NCI-H1048 (cell line): Measurements from ENCODE around the gene PTPRN2.
"Not testable (repeated sequence)": the region's sequence is repeated elsewhere in the genome, so short reads cannot be mapped to it uniquely, and the experiment has no call there.

Experiments
- DNase-seq: peaks from one replicate; lab custom pipeline; 2025; lab: John Stamatoyannopoulos, UW

Gene PTPRN2

DNA sequence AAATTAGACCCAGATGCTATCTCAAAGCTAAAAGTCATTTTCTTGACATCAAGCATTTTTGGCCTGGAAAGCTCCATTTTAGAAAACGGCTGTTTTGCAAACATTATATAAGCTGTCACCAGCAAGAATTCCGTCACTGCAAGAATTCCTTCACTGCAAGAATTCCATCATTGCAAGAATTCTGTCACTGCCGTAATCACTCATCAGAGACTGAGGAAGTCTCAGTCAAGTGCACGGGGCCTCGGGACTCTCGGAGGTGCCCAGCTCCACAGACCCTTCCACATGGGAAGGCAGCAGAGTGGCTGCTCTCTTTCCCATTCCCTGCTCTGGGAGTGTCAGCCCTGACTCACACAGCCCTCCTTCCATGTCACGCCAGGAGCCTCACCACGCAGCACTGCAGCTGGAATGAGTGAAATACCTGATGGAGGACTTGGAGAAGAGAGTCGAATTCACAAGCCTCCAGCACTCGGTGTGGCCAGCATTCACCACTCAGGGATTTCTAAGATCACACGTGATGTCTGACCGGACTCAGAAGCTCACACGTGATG is 168.3 kb downstream of the PTPRN2 start:
- DNase-seq, result no peak

DNA sequence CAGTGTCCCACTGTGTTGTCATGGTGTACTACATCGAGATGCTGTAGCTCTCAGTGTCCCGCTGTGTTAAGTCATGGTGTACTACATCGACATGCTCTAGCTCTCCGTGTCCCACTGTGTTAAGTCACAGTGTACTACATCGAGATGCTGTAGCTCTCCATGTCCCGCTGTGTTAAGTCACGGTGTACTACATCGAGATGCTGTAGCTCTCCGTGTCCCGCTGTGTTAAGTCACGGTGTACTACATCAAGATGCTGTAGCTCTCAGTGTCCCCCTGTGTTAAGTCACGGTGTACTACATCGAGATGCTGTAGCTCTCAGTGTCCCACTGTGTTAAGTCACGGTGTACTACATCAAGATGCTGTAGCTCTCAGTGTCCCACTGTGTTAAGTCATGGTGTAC is 169.2 kb downstream of the PTPRN2 start:
- DNase-seq, result not testable (repeated sequence)

DNA sequence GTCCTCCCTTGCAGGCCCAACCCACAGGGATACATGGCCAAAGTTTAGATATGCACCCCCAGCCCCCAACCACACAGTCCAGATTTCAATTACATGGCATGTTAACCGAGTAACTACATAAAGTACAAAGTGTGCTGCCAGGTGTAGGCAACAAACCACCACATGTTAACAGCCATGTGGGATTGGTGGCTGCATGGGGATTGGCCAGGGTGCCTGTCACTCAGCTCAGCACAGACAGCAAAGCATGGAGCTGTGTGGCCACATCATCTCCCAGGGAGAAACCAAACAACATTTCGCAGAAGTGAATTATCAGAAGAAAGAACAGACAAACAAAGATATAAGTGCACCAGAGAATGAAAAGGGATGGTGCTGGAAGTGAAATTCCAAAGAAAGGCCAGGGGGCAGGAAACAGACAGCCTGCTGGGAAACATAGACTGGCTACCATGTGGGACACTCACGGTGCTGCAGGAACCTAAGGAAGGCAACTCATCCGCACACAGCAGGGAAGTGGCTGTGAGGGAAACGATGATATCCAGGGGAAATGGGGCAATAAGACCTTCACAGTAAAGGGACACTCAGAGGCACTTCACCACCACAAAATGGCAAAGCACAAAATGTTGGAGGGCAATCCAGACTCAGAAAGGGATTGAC is 171.2 kb downstream of the PTPRN2 start:
- no peak for DNase-seq

DNA sequence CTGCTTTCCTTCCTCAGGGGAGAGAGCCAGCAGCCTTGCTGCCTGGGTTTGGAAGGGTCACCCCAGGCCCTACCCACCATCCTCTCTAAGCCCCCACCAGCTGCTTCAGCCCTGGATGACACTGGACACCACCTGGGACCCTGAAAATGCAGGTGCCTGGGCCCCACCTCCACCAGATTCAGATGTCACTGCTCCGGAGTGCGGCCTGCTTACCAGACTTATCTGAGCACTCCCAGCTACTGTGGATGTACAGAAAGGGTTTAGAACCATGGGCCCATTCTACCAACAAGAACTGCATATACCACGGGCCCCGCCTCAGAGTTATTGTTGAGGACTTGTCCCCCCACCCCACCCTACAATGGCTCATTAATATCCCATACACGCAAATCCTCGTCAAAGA is 172.3 kb downstream of the PTPRN2 start:
- DNase-seq, result no peak

DNA sequence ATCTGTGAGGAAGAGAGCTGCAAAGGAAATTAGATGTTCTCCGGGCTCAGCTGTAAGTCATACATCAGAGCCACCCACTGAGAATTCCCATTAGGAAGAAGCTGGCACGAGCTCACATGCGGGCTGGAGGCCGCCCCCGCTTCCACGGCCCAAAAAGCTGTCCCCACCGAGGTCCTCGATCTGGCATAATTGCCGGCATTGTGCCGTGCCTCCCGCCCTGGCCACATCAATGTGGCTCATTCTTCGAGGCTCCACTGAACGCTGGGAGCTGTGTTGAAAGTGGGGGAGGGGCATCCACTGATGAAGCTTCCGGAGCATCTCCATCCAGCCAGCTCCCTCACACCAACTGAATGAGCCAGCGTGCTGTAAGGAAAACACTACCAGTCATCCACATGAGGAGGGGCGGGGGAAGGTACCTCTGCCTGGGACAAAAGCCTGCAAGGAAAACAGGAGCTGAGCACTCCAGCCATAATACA is 173.1 kb downstream of the PTPRN2 start:
- DNase-seq, result no peak

DNA sequence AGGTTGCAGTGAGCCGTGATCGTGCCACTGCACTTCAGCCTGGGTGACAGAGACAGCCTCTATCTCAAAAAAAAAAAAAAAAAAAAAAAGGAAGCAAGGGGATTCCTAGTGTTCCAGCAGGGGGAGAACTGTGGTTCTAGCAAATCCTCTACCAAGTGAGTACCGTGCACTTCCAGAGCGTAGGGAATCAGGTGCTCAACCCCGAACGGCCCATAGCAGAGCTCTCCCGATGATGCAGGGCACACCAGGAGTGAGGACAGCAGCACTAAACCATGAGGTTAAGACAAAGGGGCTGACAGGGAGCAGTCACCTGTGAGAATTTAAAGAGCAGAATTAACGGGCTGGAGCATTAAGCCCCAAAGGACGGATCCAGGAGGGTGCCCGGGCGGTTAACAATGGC is 173.6 kb downstream of the PTPRN2 start:
- DNase-seq, result no peak

DNA sequence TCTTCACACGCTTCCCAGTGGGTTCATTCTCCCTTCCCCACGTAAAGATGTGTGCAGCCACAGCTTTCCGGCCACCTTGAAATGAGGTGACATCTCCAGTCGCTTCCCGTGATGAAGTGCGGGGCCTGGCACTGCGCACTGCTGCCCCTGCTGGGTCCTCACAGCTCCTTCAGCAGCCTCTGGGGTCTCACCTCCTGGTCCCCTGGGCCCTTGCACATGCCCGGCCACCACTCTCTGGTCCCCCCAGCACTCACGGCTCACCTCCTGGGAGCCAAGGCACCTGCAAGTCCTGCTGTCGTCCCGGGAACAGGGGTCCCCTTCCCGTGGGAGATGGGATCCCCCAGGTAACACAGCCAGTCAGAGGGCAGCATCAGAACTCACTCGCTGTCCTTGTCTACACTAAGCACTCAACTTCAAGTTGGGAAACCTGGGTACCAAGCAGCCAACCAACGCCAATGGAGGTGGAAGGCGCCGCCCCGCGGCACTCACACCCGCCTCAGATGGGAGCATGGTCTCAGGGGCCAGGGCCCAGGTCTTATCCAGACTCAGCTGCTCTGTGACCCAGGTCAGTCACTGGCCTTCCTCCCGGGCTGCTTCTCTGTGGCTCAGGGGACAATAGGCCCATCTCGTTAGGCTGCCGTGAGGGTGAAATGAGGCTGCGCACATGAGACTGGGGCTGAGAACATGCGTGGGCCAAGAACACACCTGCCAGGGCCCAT is 176.2 kb downstream of the PTPRN2 start:
- DNase-seq, result no peak

DNA sequence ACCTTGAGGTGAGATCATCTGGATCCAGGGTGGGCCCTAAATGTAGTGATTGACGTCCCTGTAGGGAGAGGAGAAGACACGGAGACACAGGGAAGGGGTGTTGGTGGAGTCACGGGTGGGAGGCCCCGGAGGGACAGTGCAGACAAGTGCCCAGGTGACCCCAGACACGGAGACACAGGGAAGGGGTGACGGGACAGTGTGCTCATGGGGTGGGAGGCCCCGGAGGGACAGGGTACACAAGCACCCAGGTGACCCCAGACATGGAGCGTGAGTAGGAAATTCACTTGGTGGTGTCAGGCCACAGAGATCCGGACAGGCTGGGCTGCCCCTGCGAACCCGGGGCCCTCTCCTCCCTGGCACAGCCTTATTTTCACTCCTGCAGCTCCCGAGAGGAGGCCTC is 176.9 kb downstream of the PTPRN2 start:
- no peak for DNase-seq

DNA sequence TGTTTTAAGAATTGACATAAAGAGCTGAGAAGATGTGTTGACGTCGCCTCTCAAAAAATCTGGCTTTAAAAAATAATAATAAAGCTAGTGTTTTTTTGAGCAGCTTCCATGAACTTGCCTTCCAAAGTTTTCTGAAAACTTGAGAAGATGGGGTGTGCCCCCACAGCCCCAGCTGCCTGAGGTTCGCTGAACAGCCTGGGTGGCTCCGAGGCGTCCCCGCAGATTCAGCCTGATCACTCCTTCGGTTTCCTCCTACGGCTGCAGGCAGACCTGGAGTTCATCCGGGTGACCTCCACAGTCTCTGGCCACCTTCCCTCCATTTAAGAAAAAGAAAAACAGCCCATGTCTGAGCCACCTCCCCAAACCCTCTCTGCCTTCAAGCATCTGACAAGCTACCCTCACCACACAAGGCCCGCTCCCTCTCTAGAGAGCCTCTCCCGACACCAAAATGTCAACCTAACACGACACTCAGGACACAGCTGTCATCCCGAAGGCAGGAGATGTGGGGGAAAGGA is 177.8 kb downstream of the PTPRN2 start:
- DNase-seq, result no peak

DNA sequence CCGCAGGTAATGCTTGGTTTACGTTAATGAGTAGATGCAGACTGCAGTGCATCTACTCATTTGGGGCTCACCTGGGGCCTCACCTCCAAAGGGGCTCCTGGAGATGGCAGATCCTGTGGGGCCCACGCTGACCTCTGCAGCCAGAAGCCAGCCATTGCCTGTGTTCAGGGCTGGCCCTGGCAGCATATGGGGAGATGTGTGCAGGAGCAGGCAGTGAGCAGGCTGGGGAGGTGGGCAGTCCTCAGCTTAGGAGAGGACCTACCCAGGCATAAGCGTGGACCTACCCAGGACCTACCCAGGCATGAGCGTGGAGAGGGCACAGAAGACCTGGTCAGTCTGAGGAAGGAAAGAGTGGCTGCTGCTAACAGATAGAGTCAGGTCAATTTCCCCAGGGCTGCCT is 178.5 kb downstream of the PTPRN2 start:
- DNase-seq, result no peak

DNA sequence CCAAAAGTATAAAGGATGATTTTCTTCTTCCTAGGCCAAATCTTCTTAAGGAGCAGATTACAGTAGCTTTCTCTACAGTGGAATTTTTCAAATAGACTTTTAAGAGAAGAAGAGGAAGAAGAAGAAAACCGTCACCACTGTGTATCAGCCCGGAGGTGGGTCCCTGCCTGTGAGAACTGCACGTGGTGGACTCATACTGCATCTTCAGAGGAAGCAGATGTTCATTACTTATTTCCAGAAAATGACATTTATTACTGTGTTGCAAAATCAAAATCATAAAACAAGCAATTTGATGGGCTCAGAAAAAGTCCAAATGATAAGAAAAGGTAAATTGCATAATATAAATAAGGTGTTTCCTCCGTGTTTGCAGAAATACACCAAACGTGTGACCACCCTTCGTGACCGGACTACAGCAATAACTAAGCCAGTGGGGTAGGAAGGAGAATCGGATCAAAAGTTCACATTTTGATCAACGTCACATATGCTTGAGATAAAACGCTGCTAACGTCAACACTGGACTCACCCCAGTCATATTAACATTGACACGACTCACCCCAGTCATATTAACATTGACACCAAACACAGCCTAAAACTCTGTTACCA is 179.2 kb downstream of the PTPRN2 start:
- no peak for DNase-seq

DNA sequence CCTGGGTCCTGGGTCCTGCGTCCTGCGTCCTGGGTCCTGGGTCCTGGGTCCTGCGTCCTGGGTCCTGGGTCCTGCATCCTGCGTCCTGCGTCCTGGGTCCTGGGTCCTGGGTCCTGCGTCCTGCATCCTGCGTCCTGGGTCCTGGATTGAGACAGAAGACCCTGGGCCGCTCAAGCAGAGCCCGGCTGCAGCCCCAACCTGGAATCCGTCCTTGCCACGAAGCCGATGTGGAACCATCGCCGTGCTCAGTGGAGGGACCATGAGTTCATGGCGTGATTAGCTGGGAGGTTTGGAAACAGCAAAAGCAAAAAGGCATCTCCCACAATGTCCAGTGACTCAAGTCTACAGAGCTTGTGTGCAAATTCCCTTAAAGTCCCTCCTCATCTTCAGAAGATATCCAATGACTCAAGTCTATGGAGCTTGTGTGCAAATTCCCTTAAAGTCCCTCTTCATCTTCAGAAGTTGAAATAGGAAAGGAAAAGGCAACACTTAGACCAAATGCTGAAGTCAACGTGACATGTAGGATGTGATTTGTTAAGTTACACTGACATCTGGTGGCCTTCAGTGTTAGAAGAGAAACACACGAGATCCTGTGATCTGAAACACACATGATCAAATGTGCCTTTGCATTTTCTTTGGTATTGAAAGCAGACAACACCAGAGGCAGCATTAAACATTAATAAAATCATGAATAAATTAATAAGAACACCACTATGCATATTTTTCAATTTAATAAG is 179.9 kb downstream of the PTPRN2 start:
- no peak for DNase-seq

DNA sequence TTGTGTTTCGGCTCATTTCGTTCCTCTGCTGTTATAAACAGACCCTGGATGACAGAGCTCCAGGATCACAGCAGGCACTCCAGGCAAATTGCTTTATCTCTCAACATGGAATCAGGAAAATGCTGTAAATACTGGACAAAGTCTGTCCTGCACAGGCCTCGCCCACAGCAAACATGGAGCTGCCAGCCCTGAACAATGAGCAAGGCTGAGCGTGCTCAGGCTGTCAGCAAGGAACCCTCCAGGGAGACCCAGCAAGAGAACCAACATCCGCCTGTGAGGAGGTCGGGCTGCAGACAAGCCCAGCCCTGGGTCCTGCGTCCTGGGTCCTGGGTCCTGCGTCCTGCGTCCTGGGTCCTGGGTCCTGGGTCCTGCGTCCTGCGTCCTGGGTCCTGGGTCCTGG is 180.8 kb downstream of the PTPRN2 start:
- no peak for DNase-seq

DNA sequence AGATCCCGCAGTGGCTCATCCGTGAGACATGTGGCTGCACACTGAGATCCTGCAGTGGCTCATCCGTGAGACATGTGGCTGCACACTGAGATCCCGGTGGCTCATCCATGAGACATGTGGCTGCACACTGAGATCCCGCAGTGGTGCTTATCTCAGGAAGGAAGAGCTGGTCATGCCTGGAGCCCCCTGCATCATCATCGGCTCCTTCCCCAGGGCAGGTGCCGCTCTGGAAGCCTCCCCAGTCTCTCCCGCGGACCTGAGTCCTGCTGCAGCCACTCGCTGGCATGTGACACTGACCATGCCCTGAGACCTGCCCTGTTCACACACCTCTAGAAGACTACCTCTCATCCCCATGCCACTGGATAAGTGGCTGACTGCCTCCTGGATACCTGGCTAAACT is 181.3 kb downstream of the PTPRN2 start:
- no peak for DNase-seq

DNA sequence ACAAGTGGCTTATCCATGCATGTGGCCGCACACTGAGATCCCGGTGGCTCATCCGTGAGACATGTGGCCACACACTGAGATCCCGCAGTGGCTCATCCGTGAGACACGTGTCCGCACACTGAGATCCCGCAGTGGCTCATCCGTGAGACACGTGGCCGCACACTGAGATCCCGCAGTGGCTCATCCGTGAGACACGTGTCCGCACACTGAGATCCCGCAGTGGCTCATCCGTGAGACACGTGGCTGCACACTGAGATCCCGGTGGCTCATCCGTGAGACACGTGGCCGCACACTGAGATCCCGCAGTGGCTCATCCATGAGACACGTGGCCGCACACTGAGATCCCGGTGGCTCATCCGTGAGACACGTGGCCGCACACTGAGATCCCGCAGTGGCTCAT is 181.9 kb downstream of the PTPRN2 start:
- DNase-seq, result not testable (repeated sequence)

DNA sequence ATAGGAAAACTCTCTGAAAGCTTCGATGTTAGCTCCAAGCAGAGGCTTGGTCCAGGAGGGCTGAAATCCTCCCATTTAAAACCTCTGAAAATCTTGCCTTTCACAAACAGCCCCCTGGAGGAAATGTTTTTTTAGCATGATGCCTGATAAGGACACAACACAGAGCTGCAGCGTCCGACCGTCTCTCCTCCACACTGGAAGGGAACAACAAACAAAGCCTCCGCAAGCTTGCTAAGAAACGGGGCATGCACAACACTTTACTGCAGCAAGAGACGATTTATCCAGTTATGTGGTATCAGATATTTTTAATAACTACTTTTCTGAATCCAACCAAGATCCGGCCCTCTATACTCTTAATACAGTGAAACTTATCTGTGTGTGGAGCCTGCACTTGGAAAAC is 182.3 kb downstream of the PTPRN2 start:
- no peak for DNase-seq

DNA sequence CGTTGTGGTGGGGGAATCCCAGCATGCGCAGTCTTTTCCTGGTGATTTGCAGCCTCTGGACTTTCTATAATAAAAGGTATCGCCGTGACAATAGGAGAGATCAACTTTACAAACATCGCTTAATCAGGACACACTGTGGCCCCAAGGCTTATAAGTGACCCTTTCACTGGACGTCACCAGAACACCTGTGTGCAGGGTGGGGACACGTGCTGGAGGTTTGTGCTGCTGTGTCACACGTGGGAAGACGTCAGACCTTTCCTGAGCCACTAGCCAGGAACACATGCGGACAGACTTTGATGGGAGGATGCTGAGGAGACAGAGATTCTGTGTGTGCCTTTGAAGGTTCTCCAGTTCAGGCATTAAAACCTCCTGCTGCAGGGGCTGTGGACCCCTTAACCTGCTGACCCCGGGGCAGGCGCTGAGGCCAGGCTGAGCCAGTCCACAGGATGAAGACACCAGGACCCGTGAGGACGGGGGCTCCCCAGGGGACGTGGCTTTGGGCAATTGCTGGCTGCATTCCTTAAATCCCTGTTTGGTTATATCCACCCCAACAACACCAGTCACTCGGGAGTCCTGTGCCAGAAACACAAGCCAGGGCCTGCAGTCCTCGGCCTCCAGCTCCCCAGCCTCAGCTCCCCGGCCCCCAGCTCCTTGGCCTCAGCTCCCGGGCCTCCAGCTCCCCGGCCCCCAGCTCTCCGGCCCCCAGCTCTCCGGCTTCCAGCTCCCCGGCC is 183.4 kb downstream of the PTPRN2 start:
- DNase-seq, result no peak

DNA sequence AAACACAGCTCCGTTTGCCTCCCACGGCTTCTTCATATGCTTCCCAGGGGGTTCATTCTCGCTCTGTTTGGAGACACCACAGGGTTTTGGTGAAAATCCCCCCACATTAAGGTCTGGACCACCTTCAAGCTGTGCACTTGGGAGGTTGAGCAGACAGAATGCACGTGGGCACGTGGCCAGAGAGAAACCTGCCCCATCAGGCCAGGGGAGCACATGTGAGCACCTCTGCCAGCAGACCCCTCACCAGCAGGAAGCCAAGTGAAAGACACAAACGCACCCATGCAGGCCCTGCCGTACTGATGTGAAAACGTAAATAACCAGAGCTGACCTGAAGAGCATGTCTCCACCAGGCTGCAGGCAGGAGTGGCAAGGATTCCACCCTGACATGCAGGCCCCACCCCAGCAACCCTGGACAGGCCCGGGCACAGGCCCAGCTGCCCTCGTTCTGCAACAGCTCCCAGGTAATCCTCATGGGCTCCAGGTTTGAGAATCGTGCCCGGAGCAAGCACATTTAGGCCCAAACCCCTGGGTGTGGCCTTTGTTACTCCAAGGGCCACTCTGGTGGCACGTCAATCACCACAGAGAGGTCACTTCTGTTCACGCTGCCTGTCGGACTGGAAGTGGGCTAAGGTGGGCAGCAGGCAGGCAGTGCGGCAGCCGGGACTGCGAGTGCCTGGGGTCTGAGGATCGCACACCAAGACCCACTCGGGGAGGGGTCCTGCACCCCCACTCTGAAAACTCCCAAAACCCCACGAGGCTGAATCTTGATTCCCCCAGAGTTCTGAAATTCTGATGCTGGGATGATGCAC is 184.4 kb downstream of the PTPRN2 start:
- no peak for DNase-seq

DNA sequence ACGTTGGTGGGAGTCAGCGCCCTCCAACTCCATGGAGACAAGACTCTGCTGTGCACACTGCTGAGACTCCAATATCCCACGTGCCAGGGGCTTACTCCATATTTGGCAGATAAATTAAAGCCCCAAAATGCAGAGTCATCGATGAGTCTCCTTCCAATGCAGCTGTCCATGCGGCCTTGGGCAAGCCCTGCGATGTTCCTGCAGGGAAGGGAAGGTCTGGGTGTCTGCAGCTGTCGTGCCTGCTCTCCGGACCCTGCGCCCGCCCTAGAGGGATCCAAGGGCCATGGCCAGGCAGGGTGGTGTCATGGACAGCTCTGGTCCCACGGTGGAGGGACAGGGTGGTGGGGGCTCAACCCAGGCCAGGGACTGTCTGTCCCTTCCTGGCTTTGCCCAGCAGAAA is 185.2 kb downstream of the PTPRN2 start:
- no peak for DNase-seq

DNA sequence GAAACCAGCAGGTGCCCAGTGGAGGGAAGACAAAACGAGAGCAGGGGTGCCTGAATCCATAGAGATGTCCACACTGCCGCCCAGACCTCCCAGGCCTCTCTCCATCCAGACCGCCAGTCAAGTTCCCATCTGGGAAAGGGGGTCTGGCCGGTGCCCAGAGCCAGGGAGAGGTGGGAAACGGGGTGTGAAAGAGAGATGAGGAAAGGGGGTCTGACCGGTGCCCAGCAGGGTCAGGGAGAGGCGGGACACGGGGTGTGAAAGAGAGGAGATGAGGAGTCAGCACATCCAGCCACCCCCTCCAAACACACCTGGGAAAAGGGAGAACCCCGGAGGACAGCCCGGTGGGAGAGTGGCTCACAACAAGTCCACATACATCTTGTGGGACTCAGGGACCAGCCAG is 185.8 kb downstream of the PTPRN2 start:
- DNase-seq, result no peak

DNA sequence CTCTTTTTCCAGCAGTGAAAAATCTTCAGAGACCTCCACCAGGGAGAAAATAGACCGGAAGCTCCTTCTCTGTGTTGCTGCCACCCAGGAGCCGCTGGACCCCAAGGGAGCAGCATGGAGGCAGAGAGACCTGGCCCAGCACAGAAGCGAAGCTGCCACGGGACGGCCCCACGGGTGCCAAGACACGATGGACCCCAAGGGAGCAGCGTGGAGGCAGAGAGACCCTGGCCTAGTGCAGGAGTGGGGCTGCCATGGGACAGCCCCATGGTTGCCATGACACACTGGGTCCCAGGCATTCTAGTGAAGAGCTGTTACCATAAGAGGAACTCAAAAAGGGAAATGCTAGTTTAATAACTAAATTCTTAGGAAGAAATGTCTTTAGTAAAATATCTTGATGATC is 186.3 kb downstream of the PTPRN2 start:
- DNase-seq, result no peak
